HG03520 (cell line): ENCODE data around the gene VPS18.

ENCODE experiments used
- ATAC-seq: cut with Tn5 transposase; IDR thresholded peaks from one replicate; pipeline ENCODE4 v1.9.1; 2021; ENCODE audit warnings: mild to moderate bottlenecking, moderate library complexity; ENCODE audit not compliant: unreplicated experiment

Gene VPS18

DNA sequence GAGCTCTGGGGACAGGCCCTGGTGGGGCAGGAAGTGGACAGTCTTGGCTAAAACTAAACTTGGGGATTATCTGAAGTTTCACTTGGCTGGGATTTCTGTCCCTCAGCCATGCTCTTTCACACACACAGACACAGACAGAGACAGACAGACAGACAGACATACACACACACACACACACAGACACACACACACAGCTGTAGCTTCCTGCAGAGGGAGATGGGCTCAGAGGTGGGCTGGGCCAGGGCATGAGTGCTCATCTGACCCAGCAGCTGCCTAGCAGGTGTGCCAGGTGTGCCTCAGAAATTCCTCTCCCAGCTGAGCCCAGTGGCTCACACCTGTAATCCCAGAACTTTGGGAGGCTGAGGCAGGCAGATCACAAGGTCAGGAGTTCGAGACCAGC is 23.5 kb upstream of the VPS18 start:
- no peak for ATAC-seq

GRCh38 chr15:40871749-40872617 is 22.3 kb upstream of the VPS18 start:
- ATAC-seq, result no peak

DNA sequence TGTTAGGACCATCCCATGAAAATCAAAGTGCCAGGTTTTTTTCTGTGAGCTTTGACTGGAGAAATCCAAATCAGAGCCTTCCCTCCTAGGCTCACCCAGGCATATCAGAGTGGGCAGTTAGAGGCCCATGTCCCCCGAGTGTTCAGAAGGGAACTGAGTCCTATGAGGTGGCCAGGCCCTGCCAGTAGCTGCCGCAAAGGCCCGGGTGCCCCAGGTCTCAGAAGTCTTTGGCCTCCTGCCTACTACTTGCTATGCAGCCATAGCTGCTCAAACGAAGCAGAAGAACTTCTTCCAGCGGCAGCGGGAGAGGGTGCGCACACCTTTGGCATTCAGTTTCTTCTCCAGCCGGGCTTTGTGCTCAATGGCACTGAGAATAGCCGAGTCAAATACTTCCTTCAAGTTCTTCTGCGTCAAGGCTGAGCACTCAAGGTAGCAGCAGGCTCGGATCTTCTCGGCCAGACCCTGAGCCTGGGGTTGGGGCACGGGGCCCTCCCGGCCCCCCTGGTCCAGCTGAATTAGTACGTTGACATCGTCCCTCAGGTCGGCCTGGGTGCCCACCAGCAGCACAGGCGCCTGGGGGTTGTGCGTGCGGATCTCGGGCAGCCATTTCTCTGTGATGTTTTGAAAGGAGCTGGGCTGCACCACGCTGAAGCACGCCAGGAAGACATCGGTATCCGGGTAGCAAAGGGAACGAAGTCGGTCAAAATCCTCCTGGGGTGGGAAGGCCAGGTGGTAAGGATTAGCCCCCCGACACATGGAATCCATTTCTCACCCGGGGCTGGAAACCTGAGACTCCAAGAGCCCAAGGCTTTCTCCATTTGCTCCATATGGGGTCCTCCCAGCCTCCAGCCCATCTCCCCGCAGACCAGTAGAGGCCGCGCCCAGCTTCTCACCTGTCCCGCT is 21.2 kb upstream of the VPS18 start:
- no peak for ATAC-seq

- ATAC-seq, result no peak
These were observed 20.3 kb upstream of the VPS18 start, which contains the start of gene RHOV for GRCh38 chr15:40873694-40874561. Gene RHOV, minus strand, starts transcription at chr15:40874234. Its CDS starts 95 bp downstream, at chr15:40874139.

GRCh38 chr15:40875991-40876730 is 18.1 kb upstream of the VPS18 start:
- no peak for ATAC-seq

GRCh38 chr15:40877694-40878093 is 16.6 kb upstream of the VPS18 start:
- ATAC-seq, result no peak

GRCh38 chr15:40878785-40879184 is 15.5 kb upstream of the VPS18 start:
- no peak for ATAC-seq

DNA sequence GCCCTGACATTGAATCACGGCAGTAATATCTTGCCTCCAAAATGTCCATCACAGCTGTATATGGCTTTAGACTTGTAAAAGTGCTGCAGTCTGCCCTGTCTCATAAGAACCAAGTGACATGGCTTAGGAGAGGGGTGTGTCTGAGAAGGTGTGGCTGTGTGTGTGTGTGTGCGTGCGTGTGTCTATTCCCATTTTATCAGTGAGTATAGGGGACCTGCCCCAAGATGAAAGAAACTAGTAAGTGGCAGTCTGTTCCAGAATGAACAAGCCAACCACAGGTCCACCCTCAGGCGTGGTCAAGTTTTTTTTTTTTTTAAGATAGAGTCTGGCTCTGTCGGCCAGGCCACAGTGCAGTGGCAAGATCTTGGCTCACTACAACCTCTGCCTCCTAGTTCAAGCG is 14.6 kb upstream of the VPS18 start:
- no peak for ATAC-seq

- ATAC-seq, result no peak
These were observed 12.9 kb upstream of the VPS18 start for GRCh38 chr15:40881351-40881750.

- ATAC-seq, result no peak
These were observed 7.7 kb upstream of the VPS18 start for GRCh38 chr15:40886586-40886985.

DNA sequence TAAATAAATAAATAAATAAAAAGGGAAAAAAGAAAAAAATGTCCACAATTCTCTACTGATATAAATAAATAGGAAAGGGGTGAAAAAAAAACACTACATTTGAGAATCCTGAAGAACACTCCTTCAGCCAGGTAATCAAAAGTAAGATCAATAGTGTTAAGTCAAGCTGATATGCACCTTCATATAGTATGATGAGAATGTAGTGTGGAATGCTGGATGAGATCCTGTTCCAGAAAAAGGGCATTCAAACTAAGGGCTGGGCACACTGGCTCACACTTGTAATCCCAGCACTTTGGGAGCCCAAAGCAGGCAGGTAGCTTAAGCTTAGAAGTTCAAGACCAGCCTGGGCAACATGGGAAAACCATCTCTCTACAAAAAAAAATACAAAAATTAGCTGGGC is 5.1 kb upstream of the VPS18 start:
- ATAC-seq, result no peak

DNA sequence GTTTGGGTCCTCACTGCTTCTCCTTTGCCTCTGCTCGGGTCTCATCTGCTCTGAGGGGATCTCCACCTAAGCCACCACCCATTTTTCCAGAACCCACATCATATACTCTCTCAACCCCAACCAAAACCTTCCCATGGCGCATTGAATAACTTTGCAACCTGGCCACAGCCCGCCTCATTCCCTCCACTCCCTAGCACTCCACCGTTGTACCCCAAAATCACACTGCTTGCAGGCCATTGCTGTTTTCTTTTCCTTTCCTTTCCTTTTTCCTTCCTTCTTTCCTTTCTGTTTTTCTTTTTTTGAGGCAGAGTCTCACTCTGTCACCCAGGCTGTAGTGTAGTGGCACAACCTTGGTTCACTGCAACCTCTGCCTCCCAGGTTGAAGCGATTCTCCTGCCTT is 3.1 kb upstream of the VPS18 start:
- ATAC-seq, result no peak

DNA sequence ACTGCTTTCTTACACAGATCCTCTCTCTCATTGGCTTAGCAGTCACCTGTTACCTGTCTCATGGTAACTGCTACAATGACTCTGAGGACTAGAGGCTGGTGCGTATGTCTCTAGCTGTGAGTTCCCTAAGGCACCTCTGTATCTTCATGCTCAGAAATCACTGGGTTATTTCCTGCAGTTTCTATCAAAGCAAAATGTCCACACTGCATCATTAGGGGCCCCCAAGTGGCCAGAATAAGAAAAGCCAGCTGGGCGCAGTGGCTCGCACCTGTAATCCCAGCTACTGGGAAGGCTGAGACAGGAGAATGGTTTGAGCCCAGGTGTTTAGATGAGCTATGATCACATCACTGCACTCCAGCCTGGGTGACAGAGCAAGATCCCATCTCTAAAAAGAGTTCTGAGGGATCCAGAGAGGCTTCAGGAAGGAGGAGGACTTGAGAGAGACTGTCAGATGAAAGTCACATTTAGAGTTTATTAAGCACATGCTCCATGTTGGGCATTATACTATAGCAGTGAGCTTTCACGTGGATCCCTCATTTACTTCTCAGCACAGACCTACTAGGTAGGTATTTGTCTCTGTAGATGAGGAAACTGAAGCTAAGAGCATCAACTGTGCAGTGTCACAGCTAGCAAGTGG is 2.3 kb upstream of the VPS18 start:
- ATAC-seq, result no peak

DNA sequence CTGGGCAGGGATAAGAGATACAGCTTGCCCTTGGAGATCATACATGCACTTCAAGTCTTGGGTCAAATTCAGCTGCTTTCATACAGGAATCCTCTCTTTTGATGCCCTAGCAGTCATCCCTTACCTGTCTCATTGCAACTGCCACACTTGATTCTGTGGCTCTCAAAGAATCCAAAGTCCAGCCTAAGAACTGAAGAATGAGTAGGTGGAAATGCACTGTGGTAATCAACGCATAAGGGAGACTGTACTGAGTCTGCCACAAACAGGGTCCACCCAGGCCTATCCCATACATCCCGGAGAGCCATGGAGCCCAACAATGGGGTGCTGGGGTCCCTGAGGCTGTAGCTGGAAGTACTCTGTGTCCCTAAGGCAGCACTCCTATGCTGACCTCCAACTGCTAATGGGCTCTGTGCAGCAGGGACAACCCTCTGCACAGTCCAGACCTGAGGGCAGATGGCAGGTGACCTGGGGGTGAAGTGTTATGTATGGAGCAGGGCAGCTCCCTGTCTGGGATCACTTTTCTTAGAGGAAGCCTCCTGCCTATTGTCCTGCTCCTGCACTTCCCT is 1.7 kb upstream of the VPS18 start:
- ATAC-seq, result no peak

GRCh38 chr15:40893019-40893670 is 1.1 kb upstream of the VPS18 start:
- no peak for ATAC-seq

GRCh38 chr15:40894681-40895448 is 615 bp downstream of the VPS18 start:
- peak; percentile 32 for ATAC-seq

DNA sequence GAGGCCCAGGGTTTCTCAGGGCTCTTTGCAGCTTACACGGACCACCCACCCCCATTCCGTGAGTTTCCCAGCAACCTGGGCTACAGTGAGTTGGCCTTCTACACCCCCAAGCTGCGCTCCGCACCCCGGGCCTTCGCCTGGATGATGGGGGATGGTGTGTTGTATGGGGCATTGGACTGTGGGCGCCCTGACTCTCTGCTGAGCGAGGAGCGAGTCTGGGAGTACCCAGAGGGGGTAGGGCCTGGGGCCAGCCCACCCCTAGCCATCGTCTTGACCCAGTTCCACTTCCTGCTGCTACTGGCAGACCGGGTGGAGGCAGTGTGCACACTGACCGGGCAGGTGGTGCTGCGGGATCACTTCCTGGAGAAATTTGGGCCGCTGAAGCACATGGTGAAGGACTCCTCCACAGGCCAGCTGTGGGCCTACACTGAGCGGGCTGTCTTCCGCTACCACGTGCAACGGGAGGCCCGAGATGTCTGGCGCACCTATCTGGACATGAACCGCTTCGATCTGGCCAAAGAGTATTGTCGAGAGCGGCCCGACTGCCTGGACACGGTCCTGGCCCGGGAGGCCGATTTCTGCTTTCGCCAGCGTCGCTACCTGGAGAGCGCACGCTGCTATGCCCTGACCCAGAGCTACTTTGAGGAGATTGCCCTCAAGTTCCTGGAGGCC is 5.4 kb downstream of the VPS18 start:
- no peak for ATAC-seq
